ENCODE measurements around the gene ELP4. TPM values are rescaled to one million over a fixed set of nuclear protein-coding genes. Genes with fewer than 3 reads are reported as not detected.
"Not testable (repeated sequence)": the region's sequence is repeated elsewhere in the genome, so short reads cannot be mapped to it uniquely, and the experiment has no call there.

ELP4 gene
- 15.1 TPM for total RNA-seq

GRCh38 chr11:31509429-31510345 lies at the start of gene ELP4, which contains the start of gene IMMP1L:
Gene ELP4 (plus strand): TSS chr11:31509767. CDS start chr11:31509785, 18 bp downstream.
Gene IMMP1L (minus strand): TSS chr11:31509622. CDS start chr11:31463276, 46,346 bp downstream.
- ATAC-seq = peak; percentile 100

GRCh38 chr11:31464436-31464835 lies 45.1 kb upstream of the ELP4 start:
- no peak for ATAC-seq

- no peak for ATAC-seq
Measured at GRCh38 chr11:31474083-31474482, 35.5 kb upstream of the ELP4 start.

GRCh38 chr11:31477528-31478222 lies 31.9 kb upstream of the ELP4 start:
- ATAC-seq = no peak

- no peak for ATAC-seq
Measured at GRCh38 chr11:31478223-31478590, 31.4 kb upstream of the ELP4 start.

- no peak for ATAC-seq
Measured at GRCh38 chr11:31479066-31479465, 30.5 kb upstream of the ELP4 start.

- no peak for ATAC-seq
Measured at GRCh38 chr11:31480930-31481329, 28.6 kb upstream of the ELP4 start.

- ATAC-seq = no peak
Measured at GRCh38 chr11:31484497-31484896, 25.1 kb upstream of the ELP4 start.

- no peak for ATAC-seq
Measured at GRCh38 chr11:31487848-31488247, 21.7 kb upstream of the ELP4 start.

GRCh38 chr11:31492320-31492913 lies 17.1 kb upstream of the ELP4 start:
- no peak for ATAC-seq

- ATAC-seq = no peak
Measured at GRCh38 chr11:31493235-31493634, 16.3 kb upstream of the ELP4 start.

GRCh38 chr11:31493762-31494161 lies 15.8 kb upstream of the ELP4 start:
- ATAC-seq = not testable (repeated sequence)

- ATAC-seq = no peak
Measured at GRCh38 chr11:31499576-31500178, 9.9 kb upstream of the ELP4 start.

- no peak for ATAC-seq
Measured at GRCh38 chr11:31500560-31500959, 9.0 kb upstream of the ELP4 start.

GRCh38 chr11:31509051-31509428 lies 527 bp upstream of the ELP4 start:
- no peak for ATAC-seq

- no peak for ATAC-seq
Measured at GRCh38 chr11:31512117-31512516, 2.5 kb downstream of the ELP4 start.

- ATAC-seq = no peak
Measured at GRCh38 chr11:31521497-31522150, 12.1 kb downstream of the ELP4 start.

- no peak for ATAC-seq
Measured at GRCh38 chr11:31529189-31529588, 19.6 kb downstream of the ELP4 start.

- ATAC-seq = no peak
Measured at GRCh38 chr11:31529701-31530100, 20.1 kb downstream of the ELP4 start.

GRCh38 chr11:31531293-31531692 lies 21.7 kb downstream of the ELP4 start:
- no peak for ATAC-seq

- ATAC-seq = no peak
Measured at GRCh38 chr11:31535479-31535878, 25.9 kb downstream of the ELP4 start.

GRCh38 chr11:31542862-31543261 lies 33.3 kb downstream of the ELP4 start:
- no peak for ATAC-seq
